Kidney epithelial cell (primary cell): ENCODE data around the gene PYGO2. TPM values are rescaled to one million over a fixed set of nuclear protein-coding genes. Genes with fewer than 3 reads are reported as not detected.
"Not testable (repeated sequence)": the region's sequence is repeated elsewhere in the genome, so short reads cannot be mapped to it uniquely, and the experiment has no call there.

Source experiments
- DNase-seq: peaks from one replicate; pipeline ENCODE4 v3.0.0-alpha.2; 2010; ENCODE audit warnings: low read depth
- H3K27me3 ChIP-seq: 2 replicates; pipeline ENCODE4 v1.6.0; 2011; ENCODE audit warnings: low read length; ENCODE audit not compliant: control insufficient read depth, insufficient read depth
- H3K36me3 ChIP-seq: 2 replicates; pipeline ENCODE4 v1.5.1; 2011; ENCODE audit warnings: low read length; ENCODE audit not compliant: control insufficient read depth, insufficient read depth
- H3K4me3 ChIP-seq: 2 replicates; pipeline ENCODE4 v1.5.1; 2011; ENCODE audit warnings: low read depth, mild to moderate bottlenecking, control low read depth, low read length
- total RNA-seq: library from RNA; depleted of rRNA; stranded (reverse); fragments of >200 nt; gene quantifications from 2 replicates; pipeline ENCODE4 v1.2.3, GENCODE V29; 2015
- TF ChIP-seq, protein P1 (sequence below): IDR thresholded peaks from 2 replicates; pipeline ENCODE4 v1.5.1; 2011; ENCODE audit warnings: mild to moderate bottlenecking, moderate library complexity, low read length, control low read depth, inconsistent platforms; ENCODE audit not compliant: insufficient read depth, poor library complexity, severe bottlenecking

The PYGO2 gene
- total RNA-seq, 1 donor from 2014 or later = 21.2 TPM

DNA sequence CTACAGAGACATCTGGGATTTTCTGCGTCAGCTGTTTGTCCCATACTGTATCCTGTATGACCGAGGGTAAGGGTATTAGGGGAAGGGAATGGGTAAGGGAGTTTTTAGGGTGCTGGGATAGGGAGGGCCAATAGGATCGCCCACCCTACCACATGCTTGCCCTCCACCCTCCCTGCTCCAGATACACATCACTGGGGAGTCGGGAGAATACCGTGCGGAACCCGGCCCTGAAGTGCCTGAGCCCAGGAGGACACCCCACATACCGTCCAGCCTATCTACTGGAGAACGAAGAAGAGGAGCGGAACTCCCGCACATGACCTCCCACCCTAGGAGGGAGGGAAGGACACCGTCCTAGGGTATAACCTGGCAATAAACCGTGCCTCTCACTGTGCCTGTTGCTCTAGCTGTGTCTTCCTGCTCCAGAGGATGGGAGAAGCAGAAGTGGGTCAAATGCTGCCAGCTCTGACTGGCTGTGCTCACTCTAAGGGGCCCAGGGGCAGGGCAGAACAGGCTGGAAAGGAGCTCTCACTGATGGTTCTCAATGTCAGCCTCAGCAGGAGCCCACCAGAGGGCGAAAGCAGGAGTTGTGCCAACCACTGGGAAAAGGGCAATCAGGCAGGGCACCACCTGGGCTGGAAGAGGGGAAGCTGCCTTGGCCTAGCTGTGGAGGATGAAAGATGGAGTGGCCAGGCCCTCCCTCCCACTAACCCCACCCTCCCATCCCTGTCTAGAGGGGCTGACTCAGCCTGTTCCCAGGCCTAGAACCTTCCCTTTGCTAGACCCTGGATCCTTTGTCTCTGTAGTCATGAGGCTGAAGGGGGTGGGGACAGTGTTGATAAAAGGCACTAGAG lies 31.4 kb upstream of the PYGO2 start:
- Histone ChIP-seq H3K36me3 (peaks cover under 1% of the 10 kb centered on the region), H3K27me3 (no peaks in the 10 kb centered on the region), H3K4me3 (no peak overlapping the region)
- DNase-seq = no peak
- TF ChIP-seq, protein P1, sequence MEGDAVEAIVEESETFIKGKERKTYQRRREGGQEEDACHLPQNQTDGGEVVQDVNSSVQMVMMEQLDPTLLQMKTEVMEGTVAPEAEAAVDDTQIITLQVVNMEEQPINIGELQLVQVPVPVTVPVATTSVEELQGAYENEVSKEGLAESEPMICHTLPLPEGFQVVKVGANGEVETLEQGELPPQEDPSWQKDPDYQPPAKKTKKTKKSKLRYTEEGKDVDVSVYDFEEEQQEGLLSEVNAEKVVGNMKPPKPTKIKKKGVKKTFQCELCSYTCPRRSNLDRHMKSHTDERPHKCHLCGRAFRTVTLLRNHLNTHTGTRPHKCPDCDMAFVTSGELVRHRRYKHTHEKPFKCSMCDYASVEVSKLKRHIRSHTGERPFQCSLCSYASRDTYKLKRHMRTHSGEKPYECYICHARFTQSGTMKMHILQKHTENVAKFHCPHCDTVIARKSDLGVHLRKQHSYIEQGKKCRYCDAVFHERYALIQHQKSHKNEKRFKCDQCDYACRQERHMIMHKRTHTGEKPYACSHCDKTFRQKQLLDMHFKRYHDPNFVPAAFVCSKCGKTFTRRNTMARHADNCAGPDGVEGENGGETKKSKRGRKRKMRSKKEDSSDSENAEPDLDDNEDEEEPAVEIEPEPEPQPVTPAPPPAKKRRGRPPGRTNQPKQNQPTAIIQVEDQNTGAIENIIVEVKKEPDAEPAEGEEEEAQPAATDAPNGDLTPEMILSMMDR = peak; percentile 36

DNA sequence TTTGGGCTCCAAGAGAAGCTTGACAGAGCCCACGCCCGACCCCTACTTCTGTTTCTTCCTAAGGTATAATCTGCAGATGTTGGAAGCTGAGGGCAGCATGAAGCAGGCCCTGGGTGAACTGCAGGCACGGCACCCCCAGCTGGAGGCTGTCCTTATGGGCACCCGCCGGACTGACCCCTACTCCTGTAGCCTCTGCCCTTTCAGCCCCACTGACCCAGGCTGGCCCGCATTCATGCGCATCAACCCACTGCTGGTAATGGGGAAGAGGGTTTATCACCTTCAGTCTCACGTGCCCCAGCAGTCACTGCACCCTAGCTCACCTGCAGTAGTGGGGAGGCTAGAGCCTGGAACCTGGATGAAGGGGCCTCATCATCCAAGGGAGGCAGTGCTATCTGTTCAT lies 28.7 kb upstream of the PYGO2 start:
- Histone ChIP-seq H3K27me3 (no peaks in the 10 kb centered on the region), H3K36me3 (peaks cover 3% of the 10 kb centered on the region), H3K4me3 (no peak overlapping the region)
- TF ChIP-seq, protein P1 = no peak
- no peak for DNase-seq

DNA sequence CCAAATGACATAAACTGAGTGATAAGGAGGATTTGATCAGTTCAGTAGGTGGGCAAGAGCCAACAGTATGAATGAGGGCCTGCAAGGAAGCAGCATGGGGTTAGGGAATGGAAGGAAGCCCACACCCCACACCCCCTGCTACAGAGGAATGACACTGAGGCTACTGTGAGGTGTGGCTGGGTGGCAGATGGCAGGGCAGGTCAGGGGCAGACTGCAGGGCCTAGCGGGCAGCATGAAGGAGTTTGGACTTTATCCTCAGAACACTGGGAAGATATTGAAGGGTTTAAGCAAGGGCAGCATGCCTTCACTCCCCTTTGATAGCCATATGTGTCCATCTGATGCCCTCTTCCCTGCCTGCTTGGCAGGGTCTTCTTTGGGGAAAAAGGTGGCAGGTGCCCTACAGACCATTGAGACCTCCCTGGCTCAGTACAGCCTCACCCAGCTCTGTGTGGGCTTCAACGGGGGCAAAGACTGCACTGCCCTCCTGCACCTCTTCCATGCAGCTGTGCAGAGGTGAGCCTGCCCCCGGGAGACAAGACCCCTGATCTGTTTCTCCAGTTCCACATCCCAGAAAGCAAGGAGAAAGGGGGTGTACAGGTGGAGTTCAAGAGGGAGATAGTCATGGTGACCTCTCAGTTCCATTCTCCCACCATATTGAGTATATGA lies 27.7 kb upstream of the PYGO2 start:
- DNase-seq = no peak
- Histone ChIP-seq H3K36me3 (peaks cover 3% of the 10 kb centered on the region), H3K4me3 (no peak overlapping the region), H3K27me3 (no peaks in the 10 kb centered on the region)
- TF ChIP-seq, protein P1 = no peak

DNA sequence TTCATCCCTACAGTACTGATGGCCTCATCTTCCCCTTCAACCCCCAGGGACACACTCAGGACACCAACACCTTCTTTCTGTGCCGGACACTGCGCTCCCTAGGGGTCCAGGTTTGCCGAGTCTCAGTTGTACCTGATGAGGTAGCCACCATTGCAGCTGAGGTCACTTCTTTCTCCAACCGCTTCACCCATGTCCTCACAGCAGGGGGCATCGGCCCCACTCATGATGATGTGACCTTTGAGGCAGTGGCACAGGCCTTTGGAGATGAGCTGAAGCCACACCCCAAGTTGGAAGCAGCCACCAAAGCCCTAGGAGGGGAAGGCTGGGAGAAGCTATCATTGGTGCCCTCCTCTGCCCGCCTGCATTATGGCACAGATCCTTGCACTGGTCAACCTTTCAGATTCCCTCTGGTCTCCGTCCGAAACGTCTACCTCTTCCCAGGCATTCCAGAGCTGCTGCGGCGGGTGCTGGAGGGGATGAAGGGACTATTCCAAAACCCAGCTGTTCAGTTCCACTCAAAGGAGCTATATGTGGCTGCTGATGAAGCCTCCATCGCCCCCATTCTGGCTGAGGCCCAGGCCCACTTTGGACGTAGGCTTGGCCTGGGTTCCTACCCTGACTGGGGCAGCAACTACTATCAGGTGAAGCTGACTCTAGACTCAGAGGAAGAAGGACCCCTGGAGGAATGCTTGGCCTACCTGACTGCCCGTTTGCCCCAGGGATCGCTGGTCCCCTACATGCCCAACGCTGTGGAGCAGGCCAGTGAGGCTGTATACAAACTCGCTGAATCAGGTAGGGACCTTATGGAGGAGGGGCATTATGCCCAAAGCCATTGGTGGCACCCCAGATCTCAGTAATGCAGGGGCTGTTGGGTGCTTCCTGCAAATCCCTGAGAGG lies 26.7 kb upstream of the PYGO2 start:
- no peak for DNase-seq
- Histone ChIP-seq H3K27me3 (no peaks in the 10 kb centered on the region), H3K4me3 (no peak overlapping the region), H3K36me3 (peaks cover 3% of the 10 kb centered on the region)
- TF ChIP-seq, protein P1 = no peak

DNA sequence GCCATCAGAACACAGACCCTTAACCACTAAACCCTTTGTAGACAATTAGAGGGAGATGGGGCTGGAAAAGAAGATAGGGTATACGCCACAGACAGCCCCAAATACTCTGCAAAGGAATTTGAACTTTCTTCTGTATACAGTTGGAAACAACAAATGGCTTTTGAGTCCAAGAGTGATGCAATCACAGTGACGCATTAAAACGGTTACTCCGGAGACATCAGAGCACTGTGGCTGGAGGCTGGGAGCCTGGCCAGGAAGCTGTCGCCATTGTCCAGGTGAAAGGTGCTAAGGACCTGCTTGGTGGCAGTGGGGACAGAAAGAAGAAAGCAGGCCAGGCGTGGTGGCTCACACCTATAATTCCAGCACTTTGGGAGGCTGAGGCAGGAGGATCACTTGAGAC lies 25.7 kb upstream of the PYGO2 start:
- Histone ChIP-seq H3K4me3 (no peak overlapping the region), H3K36me3 (peaks cover 3% of the 10 kb centered on the region), H3K27me3 (no peaks in the 10 kb centered on the region)
- no peak for DNase-seq
- TF ChIP-seq, protein P1 = no peak

DNA sequence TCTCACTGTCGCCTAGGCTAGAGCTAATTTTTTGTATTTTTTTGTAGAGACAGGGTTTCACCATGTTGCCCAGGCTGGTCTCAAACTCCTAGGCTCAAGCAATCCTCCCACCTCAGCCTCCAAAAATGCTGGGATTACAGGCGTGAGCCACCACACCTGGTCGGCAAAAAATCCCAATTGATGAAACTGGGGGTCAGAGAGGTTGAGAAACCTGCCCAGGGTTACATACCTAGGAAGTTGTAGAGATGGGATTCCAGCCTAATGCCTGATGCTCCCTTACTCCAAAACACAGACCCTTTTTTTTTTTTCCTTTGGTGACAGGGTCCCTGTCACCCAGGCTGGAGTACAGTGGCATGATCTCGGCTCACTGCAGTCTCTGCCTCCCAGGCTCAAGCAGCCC lies 25.2 kb upstream of the PYGO2 start:
- H3K4me3 ChIP-seq, DNase-seq, H3K27me3 ChIP-seq, H3K36me3 ChIP-seq: not testable (repeated sequence)
